GM19452 (cell line): ENCODE data around the gene GAS2L1.
"Not testable (repeated sequence)": the region's sequence is repeated elsewhere in the genome, so short reads cannot be mapped to it uniquely, and the experiment has no call there.

Source experiments
- ATAC-seq: cut with Tn5 transposase; IDR thresholded peaks from one replicate; pipeline ENCODE4 v1.9.1; 2021; ENCODE audit not compliant: unreplicated experiment

GAS2L1 gene

DNA sequence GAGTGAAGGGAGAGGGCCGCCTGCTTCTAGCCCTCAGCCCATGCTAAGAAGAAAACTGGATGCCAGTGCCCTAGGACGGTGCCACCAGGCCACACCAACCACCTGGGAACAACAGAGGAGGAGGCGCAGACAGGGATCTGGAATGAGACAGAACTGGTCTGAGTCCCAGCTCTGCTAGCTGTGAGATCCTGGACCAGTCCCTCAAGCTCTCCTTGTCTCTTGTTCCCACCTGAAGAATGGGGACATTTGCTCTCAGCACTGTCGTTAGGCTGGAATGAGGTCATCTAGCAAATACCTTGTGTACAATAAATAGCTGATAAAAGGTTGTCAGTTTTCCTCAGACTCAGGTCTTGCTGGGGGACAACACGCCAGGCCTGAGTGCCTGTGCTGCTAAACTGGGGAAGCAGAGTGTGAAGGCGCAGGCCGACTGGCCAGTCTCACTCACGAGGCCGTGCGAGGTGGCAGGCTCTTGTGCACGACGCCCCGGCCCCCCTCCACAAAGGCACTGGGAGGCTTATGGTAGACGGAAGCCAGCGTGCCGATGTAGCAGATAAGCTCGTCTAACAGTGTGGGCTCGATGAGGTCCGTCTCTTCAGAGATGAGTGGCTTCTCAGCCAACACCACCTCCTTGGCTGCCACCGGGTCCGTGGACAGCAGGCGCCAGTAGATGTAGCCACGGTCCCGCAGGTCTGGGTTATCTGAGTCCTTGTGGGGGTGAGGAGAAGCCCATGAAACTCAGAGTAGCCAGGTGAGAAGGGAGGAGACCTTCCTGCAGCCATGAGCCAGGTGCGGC, 34.8 kb downstream of the GAS2L1 start:
- ATAC-seq: no peak

DNA sequence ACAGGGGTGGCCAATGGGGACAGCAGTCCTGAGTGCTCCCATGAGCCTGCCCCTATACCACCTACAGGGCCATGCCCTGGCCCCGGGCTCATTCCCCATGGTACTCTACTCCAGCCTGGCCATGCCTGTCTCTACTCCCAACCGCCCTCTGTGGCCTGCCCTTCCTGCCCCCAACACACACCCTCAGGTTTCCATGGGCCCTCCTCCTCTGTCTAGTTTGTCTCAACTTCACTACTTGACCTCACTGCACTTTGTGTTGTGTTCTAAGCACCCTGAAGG, 35.3 kb downstream of the GAS2L1 start:
- ATAC-seq: no peak

DNA sequence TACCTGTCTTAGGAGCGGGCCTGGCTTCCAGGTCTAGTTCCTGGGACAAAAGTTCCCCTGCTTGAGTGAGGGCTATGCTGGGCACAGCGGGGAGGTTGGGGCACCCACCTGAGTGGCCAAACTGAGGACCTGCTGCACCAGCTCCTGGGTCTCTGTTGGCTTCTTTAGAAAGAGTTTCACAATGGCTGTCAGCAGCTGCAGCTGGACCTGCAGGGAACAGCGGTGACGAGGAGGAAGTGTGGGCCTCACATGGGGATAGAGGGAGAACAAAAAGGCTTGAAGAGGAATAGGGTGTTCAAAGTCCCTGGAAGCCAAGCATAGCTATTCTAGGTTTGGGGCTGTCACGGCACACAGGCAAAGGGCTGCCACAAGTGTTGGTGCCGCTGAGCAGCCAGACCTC, 35.7 kb downstream of the GAS2L1 start:
- no peak for ATAC-seq

DNA sequence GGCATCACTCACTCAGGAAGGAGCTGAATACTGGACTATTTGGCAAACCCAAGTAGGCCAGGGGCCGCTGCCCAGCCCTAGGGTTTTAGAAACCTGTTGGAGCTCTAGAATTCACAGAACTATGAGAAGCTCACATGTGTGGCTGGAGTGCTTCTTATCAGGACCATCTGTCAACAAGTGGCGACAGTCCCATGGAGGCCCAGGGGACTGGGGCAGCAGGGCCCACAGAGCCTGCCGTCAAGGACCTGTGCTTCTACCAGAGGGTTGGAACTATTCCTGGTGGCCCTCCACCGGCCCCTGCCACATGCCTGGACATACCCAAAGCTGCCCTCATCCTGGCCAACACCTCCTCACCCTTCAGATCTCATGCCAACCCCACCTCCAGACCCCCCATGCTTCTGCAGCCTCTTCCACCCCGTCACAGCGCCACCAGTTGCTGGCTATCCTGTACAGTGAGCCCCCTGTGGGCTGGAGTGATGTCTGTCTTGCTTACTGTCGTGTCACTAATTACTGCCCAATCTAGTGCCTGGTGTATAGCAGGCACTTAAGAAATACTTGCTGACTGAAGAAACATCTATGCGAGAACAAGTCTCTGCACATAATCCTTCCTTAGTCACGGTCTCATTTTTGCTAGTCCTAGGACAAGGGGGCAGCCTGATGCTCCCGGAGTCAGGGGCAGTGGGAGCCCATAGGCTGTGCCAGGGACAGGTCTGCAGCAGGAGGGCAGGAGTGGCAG, 36.3 kb downstream of the GAS2L1 start:
- ATAC-seq: no peak

DNA sequence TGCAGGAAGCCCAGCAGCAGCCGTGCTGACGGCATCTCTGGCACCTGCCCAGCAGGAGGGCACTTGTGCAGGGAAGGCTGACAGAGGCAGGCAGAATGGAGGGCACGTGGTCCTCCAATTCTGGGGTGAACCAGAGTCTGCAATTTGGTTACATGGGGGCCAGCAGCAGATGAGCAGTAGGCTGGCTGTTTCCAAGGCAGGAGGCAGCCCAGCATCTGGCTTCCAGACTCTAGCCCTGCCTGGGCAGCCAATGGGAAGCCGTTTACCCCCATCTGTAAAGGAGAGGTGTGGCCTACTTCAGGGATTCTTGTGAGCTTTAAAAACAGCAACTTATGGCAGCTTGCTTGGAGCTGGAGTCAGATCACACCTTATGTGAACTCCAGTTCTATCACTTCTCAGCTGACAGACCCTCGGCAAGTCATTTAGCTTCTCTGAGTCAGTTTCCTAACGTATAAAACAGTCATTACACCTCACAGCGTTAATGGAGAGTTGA, 36.9 kb downstream of the GAS2L1 start:
- no peak for ATAC-seq

DNA sequence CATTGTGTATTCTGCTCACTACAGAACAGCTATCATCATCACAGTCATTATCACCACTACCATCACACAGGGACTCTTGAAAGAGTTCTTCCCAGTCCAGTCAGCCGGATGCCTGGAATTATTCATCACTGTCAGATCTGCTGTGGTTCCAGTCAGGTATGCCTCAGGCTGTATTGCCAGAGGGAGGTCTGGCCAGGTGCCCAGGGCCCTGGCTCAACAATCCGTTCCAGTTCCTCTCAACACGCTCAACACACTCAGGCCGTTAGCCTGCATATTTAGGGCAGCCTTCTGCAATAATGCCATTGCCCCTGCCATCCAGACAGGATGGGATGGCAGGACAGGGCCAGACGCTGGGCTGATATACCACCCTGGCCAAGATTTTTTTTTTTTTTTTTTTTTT, 37.7 kb downstream of the GAS2L1 start:
- no peak for ATAC-seq

DNA sequence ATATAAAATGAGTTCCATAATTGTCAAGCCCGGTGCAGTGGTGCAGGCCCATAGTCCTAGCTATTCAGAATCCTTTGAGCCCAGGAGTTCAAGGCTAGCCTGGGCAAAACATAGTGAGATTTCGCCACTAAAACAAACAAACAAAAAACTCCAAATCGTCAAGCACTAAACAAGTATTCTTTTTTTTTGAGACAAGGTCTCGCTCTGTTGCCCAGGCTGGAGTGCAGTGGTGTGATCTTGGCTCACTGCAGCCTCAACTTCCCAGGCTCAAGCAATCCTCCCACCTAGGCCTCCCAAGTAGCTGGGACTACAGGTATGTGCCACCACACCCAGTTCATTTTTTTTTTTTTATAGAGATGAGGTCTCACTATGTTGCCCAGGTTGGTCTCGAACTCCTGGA, 38.4 kb downstream of the GAS2L1 start:
- ATAC-seq: not testable (repeated sequence)

DNA sequence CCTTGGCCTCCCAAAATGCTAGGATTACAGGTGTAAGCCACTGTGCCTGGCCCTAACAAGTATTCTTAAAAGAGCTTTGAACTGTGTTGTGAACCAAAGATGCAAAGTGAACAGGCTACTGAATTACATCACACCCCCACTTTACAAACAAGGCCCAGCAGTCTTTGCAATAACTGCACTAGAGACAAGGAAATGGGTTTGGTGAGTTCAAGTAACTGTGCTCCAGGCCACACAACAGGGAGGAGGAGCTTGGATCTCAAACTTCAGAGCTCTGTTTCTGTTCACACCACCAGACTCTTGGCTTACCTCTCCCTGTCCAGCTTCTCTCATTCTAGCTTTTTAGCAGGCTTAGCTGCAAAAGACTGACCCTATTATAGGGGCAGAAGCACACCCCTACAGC, 39.5 kb downstream of the GAS2L1 start:
- ATAC-seq: no peak

DNA sequence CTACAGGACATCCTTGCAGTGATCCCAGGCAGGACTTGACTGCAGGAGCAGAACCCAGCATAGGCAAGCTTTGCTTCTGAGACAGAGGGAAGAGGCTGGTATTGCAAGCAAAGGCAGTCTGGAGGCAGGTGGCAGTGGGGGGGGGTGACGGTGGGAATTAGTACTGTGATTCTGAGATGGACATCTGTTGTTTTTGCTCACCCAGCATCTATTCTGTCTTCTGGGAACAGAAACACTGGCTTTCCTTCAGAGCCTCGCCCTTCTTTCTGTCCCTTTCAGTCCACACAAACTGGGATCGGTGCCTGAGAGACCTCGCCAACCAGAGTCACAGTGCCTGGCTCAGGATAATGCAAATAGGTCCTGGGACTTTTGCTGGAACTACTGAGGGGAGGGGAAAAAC, 40.2 kb downstream of the GAS2L1 start:
- no peak for ATAC-seq

DNA sequence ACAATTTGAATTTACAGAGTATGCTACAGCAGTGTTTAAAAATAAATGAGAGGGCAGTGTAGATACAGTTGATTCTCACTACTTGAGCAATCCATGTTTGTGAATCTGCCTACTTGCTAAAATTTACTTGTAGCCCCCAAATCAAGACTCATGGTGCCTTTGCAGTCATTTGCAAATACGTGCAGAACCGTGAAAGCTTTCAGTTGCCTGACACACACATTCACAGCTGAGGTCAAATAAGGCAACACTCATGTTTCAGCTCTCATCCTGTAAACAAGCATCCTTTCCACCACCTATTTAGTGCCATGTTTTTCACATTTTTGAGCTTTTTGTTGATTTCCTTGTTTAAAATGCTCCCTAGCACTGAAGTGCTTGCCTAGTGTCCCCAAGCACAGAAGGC, 41.6 kb downstream of the GAS2L1 start:
- ATAC-seq: no peak

DNA sequence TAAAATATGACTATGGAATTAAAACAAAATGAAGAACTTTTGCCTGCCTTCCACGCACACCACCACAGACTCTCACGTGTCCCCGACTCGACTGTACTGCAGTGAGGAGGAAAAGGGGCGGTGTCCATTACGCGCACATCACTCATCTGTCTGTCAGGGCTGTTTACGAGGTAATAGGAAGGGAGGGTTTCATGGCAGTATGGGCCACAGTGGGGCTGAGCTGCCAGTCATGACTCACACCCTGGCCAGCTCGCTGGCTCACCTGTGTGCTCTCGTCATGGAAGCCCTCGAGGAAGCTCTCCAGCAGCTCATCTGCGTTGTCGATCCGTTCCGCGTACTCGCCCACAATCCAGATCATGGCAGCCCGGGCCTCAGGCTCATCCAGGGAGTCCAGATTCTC, 42.5 kb downstream of the GAS2L1 start:
- no peak for ATAC-seq

DNA sequence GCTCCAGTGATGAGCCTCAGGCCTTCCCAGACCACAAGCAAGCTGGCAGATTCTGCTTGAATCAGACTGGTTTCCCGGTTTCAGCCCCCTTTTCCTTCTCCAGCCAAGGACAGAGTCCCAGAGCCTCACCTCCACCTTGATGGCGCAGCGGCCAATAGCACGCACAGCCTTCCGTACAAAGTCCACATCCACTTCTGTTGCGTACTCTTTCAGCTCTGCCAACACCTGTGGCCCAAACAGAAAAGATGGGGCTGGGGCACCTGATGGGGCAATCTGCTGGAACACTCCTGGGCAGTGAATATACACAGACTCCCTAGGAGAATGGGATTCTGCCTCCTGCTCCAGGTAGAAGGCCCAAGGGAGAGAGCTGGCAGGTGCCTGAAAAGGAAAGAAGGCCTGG, 44.6 kb downstream of the GAS2L1 start:
- ATAC-seq: no peak

DNA sequence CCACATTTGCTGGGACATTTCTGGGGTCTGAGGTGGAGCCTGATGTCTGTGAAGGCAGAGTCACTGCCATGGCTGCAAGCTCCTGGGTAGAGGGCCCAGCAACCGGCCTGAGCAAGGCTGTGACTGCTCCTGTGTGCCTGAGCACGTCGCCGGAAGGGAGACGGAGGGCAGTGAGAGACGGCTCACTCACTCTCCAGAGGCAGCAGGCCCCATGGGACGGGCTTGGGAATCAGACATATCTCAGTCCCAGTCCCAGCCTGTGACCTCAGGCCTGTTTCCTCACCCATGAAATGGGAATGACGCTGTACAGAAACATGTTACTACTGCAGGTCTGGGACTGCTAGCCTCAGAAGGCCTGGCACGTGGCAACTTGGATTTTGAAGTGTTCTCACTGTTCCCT, 45.4 kb downstream of the GAS2L1 start:
- no peak for ATAC-seq

DNA sequence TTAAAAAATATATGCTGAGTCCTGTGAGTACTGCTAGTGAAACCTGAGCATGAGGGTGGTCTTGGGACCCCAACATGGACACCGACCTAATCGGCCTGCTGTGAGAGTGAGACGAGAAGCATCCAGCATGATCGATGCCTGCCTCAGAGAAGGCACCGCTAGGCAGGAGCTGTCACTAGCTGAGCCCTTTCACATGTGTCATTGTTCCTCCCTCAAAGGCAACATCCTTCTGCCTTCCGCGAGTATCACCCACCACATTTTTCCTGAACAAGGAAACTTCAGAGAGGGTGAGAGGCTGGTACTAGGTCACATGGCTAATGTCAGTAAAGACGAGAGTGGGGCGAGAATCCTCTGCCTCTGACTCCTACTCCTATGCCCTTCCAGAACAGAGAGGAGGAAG, 46.3 kb downstream of the GAS2L1 start:
- no peak for ATAC-seq

DNA sequence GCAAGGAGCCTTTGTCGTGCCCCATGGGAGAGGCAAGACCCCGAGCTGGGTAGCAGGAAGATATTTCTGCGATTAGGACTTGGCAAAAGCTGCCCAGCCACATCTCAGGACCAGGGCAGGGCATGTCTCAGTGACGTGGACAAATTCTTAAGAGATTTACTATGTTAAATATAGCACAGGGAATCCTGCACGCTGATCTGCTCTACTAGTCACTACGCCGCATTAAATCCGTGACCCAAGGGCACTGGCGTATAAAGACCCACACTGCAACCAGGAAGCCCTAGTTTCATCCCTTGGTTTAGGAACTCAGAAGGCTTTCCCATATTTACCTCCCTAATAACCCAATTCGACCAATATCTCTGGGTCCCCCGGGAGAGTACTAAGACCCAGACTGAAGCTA, 46.8 kb downstream of the GAS2L1 start:
- no peak for ATAC-seq

DNA sequence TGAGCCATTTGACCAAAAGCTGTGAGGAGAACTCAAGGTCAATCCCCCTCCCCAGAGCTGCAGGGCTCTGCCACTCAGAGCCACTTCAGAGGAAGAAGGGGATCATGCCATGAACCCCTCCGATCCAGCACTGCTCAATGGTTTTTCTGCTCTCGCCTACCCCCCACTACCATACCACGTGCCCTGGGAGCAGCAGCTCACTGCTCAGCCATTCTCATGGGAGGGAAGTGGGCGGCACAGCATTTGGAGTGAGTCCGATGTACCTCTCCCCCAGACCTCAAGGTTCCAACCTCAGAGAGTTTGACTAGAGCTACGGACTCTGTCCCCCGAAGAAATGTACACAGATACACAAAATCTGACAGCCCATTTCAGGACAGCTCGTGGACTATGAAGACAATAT, 47.4 kb downstream of the GAS2L1 start:
- no peak for ATAC-seq

DNA sequence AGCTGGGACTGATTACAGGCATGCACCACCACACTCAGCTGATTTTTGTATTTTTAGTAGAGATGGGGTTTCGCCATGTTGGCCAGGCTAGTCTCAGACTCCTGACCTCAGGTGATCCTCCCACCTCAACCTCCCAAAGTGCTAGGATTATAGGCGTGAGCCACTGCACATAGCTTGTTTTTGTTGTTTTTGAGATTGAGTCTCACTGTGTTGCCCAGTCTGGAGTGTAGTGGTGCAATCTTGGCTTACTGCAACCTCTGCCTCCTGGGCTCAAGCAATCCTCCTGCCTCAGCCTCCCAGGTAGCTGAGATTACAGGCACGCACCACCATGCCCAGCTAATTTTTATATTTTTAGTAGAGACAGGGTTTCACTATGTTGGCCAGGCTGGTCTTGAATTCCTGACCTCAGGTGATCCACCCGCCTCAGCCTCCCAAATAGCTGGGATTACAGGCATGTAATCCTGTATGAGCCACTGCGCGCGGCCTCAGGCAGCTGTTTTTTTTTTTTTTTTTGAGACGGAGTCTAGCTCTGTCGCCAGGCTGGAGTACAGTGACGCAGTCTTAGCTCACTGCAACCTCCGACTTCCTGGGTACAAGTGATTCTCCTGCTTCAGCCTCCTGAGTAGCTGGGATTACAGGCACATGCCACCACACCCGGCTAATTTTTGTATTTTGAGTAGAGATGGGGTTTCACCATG, 50.9 kb downstream of the GAS2L1 start:
- ATAC-seq: not testable (repeated sequence)

DNA sequence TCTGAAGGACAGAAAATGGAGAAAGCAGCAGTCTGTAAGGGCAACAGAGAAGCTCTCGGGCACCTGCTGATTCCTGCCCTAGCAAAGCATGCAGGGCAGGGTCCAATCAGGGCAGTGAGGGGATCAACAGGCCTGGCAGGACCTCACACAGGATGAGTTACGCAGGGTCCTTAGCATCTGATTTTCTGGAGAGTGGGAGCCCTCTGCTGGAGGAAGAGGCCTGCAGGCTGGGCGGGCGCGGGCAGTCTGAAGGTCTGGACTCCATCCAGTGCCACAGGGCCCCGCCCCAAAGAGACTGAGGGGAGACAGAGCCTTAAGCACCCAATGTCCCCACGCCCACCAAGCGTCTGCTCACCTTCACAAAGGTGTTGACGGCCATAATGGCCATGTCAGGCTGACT, 53.0 kb downstream of the GAS2L1 start:
- no peak for ATAC-seq
